ENCODE data around the gene SEMA3D.

DNA sequence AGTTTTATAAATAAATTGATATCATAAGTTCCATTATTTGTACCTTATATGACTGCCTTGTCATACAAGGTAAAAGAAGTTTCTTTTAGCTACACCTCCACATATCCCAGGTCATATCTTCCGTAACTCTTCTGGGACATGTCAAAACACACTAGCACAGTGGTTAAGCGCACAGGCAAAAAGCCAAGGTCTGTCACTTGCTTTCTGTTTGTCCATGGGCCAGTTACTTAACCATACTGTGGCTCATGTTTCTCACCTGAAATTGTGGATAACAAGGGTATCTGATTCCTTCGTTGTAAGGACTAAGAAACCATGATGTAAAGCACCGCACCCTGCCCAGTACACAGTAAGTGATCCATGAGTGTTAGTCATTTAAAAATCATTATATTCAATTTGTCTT lies 56.2 kb downstream of the SEMA3D start:
- TF ChIP-seq CTCF (IDR thresholded peaks at IDR 0.05; ENCODE audit: insufficient read depth, low read depth, low read length) (no peak), EZH2 (IDR thresholded peaks at IDR 0.05; ENCODE audit: insufficient read depth, low read length) (no peak)
